GM23248 (cell line): ENCODE data around the gene DCAF12. TPM values are rescaled to one million over a fixed set of nuclear protein-coding genes. Genes with fewer than 3 reads are reported as not detected.

Experiments
- DNase-seq: peaks from one replicate; pipeline ENCODE4 v3.0.0-alpha.2; 2015
- H2AFZ ChIP-seq: fragments of 200-600 bp; sonication (generic); 2 replicates; pipeline ENCODE4 v1.6.1; 2016; ENCODE audit warnings: antibody characterized with exemption
- H3F3A ChIP-seq: fragments of 200-600 bp; sonication (generic); 2 replicates; pipeline ENCODE4 v1.6.1; 2016; ENCODE audit warnings: mild to moderate bottlenecking, antibody characterized with exemption, mixed run types; ENCODE audit not compliant: insufficient read depth
- H3K27ac ChIP-seq: fragments of 200-600 bp; sonication (generic); 2 replicates; pipeline ENCODE4 v1.5.1; 2016; ENCODE audit warnings: mild to moderate bottlenecking
- H3K27me3 ChIP-seq: fragments of 200-600 bp; sonication (generic); replicated peaks from 2 replicates; pipeline ENCODE4 v1.6.1; 2016; ENCODE audit warnings: mild to moderate bottlenecking; ENCODE audit not compliant: insufficient read depth
- H3K36me3 ChIP-seq: fragments of 200-600 bp; sonication (generic); 2 replicates; pipeline ENCODE4 v1.6.1; 2016; ENCODE audit warnings: low read depth, mild to moderate bottlenecking
- H3K4me1 ChIP-seq: fragments of 200-600 bp; sonication (generic); 2 replicates; pipeline ENCODE4 v1.6.1; 2016; ENCODE audit warnings: mild to moderate bottlenecking; ENCODE audit not compliant: insufficient read depth
- H3K4me2 ChIP-seq: fragments of 200-600 bp; sonication (generic); one replicate; pipeline ENCODE4 v1.6.1; 2016; ENCODE audit warnings: mild to moderate bottlenecking; ENCODE audit not compliant: unreplicated experiment
- H3K4me3 ChIP-seq: fragments of 200-600 bp; sonication (generic); 2 replicates; pipeline ENCODE4 v1.5.1; 2016; ENCODE audit warnings: mild to moderate bottlenecking
- H3K79me2 ChIP-seq: fragments of 200-600 bp; sonication (generic); 2 replicates; pipeline ENCODE4 v1.6.1; 2016; ENCODE audit warnings: mild to moderate bottlenecking; ENCODE audit not compliant: insufficient read depth
- H3K9ac ChIP-seq: fragments of 200-600 bp; sonication (generic); 2 replicates; pipeline ENCODE4 v1.6.1; 2016; ENCODE audit warnings: mild to moderate bottlenecking
- H3K9me2 ChIP-seq: fragments of 200-600 bp; sonication (generic); 2 replicates; pipeline ENCODE4 v1.6.1; 2016; ENCODE audit warnings: mixed run types, mild to moderate bottlenecking, moderate library complexity; ENCODE audit not compliant: insufficient read depth
- H3K9me3 ChIP-seq: fragments of 200-600 bp; sonication (generic); one replicate; pipeline ENCODE4 v1.6.1; 2017; ENCODE audit warnings: low read depth
- H4K20me1 ChIP-seq: fragments of 200-600 bp; sonication (generic); 2 replicates; pipeline ENCODE4 v1.6.0; 2016; ENCODE audit not compliant: insufficient read depth
- EZH2 ChIP-seq: fragments of 200-600 bp; sonication (generic); IDR thresholded peaks from 2 replicates; pipeline ENCODE4 v1.6.1; 2018; ENCODE audit warnings: antibody characterized with exemption, mild to moderate bottlenecking; ENCODE audit not compliant: insufficient read depth, poor library complexity, severe bottlenecking
- EZH2phosphoT487 ChIP-seq: fragments of 200-600 bp; sonication (generic); IDR thresholded peaks from 2 replicates; pipeline ENCODE4 v1.6.1; 2018; ENCODE audit warnings: antibody characterized with exemption, moderate library complexity, mild to moderate bottlenecking, low read depth; ENCODE audit not compliant: insufficient read depth
- WGBS, 2 experiments: methylation state at CpG; one replicate each; pipeline ENCODE4 v1.1.6; 2015 to 2017; ENCODE audit warnings: low lambda C conversion rate in 2 of 2, low coverage in 1 of 2; ENCODE audit errors: missing lambda C conversion rate in 2 of 2; 5-methylcytosine and 5-hydroxymethylcytosine counted together
- in situ Hi-C: fragments of 300-500 bp; cut with MboI; formaldehyde crosslinking; loops from 2 replicates; pipeline ENCODE4 v1.15.0; 2020
- polyA plus RNA-seq: library from polyadenylated mRNA; unstranded; fragments of >200 nt; fragmentation: Nextera tagmentation; extraction: Ambion mirVana; gene quantifications from 2 replicates; pipeline ENCODE4 v1.2.1, GENCODE V29; 2016
- total RNA-seq: library from RNA; depleted of rRNA; stranded (reverse); fragments of >200 nt; shearing (Covaris generic); gene quantifications from 2 replicates; pipeline ENCODE4 v1.2.3, GENCODE V29; 2014

The DCAF12 gene
- total and polyA plus RNA-seq, 2 experiments from 2014 or later = 21.7 to 22.2 TPM

GRCh38 chr9:34106110-34106509 lies 20.4 kb downstream of the DCAF12 start:
- no peak overlapping the region for H3K9ac ChIP-seq
- H3K4me2 ChIP-seq = no peak overlapping the region
- no peak for TF ChIP-seq EZH2phosphoT487
- no peak for TF ChIP-seq EZH2
- no peaks in the 10 kb centered on the region for H3K27me3 ChIP-seq
- peaks cover 39% of the 10 kb centered on the region for H3K36me3 ChIP-seq
- DNase-seq = peak; percentile 25
- no peak overlapping the region for H3K4me3 ChIP-seq
- H3F3A ChIP-seq = peaks cover 8% of the 10 kb centered on the region; the same call in 1 of the 2 replicates
- in situ Hi-C loops = loop anchor here (25.0 kb wide), 1 partner anchor 131 kb away; no protein-coding TSS in a partner anchor
- no peak overlapping the region for H3K27ac ChIP-seq
- no peaks in the 10 kb centered on the region for H3K9me3 ChIP-seq
- peaks cover 38% of the 10 kb centered on the region for H3K79me2 ChIP-seq
- WGBS, 2 experiments = 76 to 83% methylated on average over 5 of the region's 5 CpGs
- H3K4me1 ChIP-seq = peaks cover 5% of the 10 kb centered on the region; the same call in 1 of the 2 replicates
- no peaks in the 10 kb centered on the region for H3K9me2 ChIP-seq
- no peaks in the 10 kb centered on the region for H4K20me1 ChIP-seq
- no peak overlapping the region for H2AFZ ChIP-seq

GRCh38 chr9:34102796-34103195 lies 23.7 kb downstream of the DCAF12 start:
- DNase-seq = no peak
- Histone ChIP-seq H3K36me3 (peaks cover 49% of the 10 kb centered on the region), H3K79me2 (peaks cover 10% of the 10 kb centered on the region)

GRCh38 chr9:34098307-34098706 lies 28.2 kb downstream of the DCAF12 start:
- TF ChIP-seq EZH2phosphoT487 (no peak), EZH2 (no peak)

More at GRCh38 chr9:34102796-34103195, 23.7 kb downstream of the DCAF12 start:
- Histone ChIP-seq H3K9me3 (no peaks in the 10 kb centered on the region), H3F3A (peaks cover 8% of the 10 kb centered on the region; the same call in 1 of the 2 replicates), H3K4me3 (no peak overlapping the region), H3K9me2 (no peaks in the 10 kb centered on the region), H4K20me1 (no peaks in the 10 kb centered on the region), H3K4me1 (peaks cover 5% of the 10 kb centered on the region; the same call in 1 of the 2 replicates), H3K4me2 (no peak overlapping the region), H3K9ac (no peak overlapping the region), H3K27me3 (no peaks in the 10 kb centered on the region), H3K27ac (no peak overlapping the region), H2AFZ (no peak overlapping the region)
- WGBS, 2 experiments = 91 to 96% methylated on average over 8 to 11 of the region's 11 CpGs
- TF ChIP-seq EZH2phosphoT487 (no peak), EZH2 (no peak)
- in situ Hi-C loops = loop anchor here (25.0 kb wide), 1 partner anchor 135 kb away; no protein-coding TSS in a partner anchor

DNA sequence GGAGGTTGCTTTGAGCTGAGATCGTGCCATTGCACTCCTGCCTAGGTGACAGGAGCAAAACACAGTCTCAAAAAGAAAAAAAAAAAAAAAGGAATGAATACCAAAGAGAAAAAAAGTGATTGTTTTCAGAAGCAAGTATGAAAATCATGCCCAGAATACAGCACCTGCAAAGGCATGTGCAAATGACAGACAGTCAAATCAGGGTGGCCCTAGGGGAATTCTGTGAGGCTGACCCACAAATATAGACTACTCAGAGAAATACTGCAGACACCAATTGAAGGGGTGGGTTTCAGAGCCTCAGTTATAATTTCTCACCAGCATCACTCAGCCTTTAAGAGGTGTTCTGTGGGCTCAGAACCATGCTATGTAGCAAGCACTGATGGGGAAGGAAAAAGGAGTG lies 28.6 kb downstream of the DCAF12 start:
- Histone ChIP-seq H3K4me1 (no peaks in the 10 kb centered on the region), H3K79me2 (no peaks in the 10 kb centered on the region), H3K9me2 (no peaks in the 10 kb centered on the region), H3K27ac (no peak overlapping the region), H3K4me2 (no peak overlapping the region), H4K20me1 (no peaks in the 10 kb centered on the region), H3F3A (no peaks in the 10 kb centered on the region), H2AFZ (no peak overlapping the region), H3K9me3 (no peaks in the 10 kb centered on the region), H3K4me3 (no peak overlapping the region), H3K27me3 (no peaks in the 10 kb centered on the region), H3K9ac (no peak overlapping the region), H3K36me3 (peaks cover 49% of the 10 kb centered on the region; the same call in 1 of the 2 replicates)
- 95 to 100% methylated on average over 1 of the region's 1 CpG for WGBS, 2 experiments
- TF ChIP-seq EZH2phosphoT487 (no peak), EZH2 (no peak)
- DNase-seq = no peak
- in situ Hi-C loops = no loop called here

More at GRCh38 chr9:34098307-34098706, 28.2 kb downstream of the DCAF12 start:
- no peaks in the 10 kb centered on the region for H3K79me2 ChIP-seq
- WGBS, 2 experiments = 87 to 89% methylated on average over 5 of the region's 5 CpGs
- no peak overlapping the region for H3K9ac ChIP-seq
- in situ Hi-C loops = no loop called here
- H3K4me3 ChIP-seq = no peak overlapping the region
- H3K27me3 ChIP-seq = no peaks in the 10 kb centered on the region
- DNase-seq = no peak
- H3K9me3 ChIP-seq = no peaks in the 10 kb centered on the region
- no peaks in the 10 kb centered on the region for H3K9me2 ChIP-seq
- no peaks in the 10 kb centered on the region for H4K20me1 ChIP-seq
- peaks cover 48% of the 10 kb centered on the region for H3K36me3 ChIP-seq
- H3K4me2 ChIP-seq = no peak overlapping the region
- no peaks in the 10 kb centered on the region for H3F3A ChIP-seq
- no peaks in the 10 kb centered on the region for H3K4me1 ChIP-seq
- no peak overlapping the region for H3K27ac ChIP-seq
- H2AFZ ChIP-seq = no peak overlapping the region
